Articular chondrocyte of knee joint (primary cell): ENCODE measurements around the gene EPB41L3. TPM values are rescaled to one million over a fixed set of nuclear protein-coding genes. Genes with fewer than 3 reads are reported as not detected.

Source experiments
- total RNA-seq: library from RNA; depleted of rRNA; stranded (reverse); fragments of >200 nt; gene quantifications from 2 replicates; pipeline ENCODE4 v1.2.3, GENCODE V29; 2012

EPB41L3 gene
- total RNA-seq = 39.6 and 41.9 TPM in 2 replicates

DNA sequence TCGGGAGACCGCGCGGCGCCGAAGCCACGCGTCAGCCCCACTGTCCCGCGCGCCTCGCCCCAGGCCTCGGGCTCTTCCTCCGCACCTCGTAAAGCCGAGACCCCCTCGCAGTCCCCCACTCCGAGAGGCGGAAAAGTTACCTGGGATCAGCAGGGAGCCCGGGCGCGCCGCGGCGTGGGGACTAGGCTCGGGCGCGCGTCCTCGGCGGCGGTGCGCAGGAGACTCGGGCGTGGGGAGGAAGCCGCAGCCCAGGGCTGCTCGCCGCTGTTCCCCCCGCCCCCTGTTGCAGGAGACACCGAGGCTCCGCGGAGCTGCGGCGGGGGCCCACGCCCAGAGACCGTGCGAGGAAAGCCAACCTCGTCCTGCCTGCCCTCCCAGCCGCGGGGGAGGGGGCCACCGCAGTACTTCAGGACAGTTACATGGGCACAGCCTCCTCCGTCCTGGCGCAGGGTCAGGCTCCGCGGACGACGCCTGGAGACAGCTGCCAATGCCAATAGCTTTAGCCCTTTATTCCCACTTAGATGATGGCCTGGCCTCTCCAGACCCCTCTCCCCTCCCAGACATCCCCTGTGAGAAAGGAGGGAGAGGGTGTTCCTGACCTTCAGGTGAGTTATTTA is at the start of gene EPB41L3:
TSS of gene EPB41L3 (minus strand) at position 225 of the 617 bp plus-strand sequence. CDS start 54,814 bp downstream, outside the sequence.

Other genes with a start within 250 kb of the EPB41L3 start
- 18.3 and 18.8 TPM in 2 replicates for gene ZBTB14, start 248.3 kb downstream of the EPB41L3 start, total RNA-seq